ENCODE measurements around the gene POLR3H. TPM values are rescaled to one million over a fixed set of nuclear protein-coding genes. Genes with fewer than 3 reads are reported as not detected.

POLR3H gene
- polyA plus RNA-seq, 1 donor (not counting 4 experiments of a cell fraction or from before 2014, with no cell fraction given): 44.7 TPM

- H3K4me1 ChIP-seq (ENCODE audit: control insufficient read depth, extremely low read depth, insufficient read depth, low read length): no peaks in the 10 kb centered on the region
- no peak overlapping the region for H3K4me3 ChIP-seq (ENCODE audit: control insufficient read depth in 2 of 3, extremely low read depth in 1 of 3, insufficient read depth in 2 of 3, low read depth in 1 of 3, low read length in 3 of 3)
- dilution Hi-C loops (cut with MboI; ENCODE audit: extremely low pct_ligation_motif_present, low sequenced_read_pairs): no loop called here
- H3K36me3 ChIP-seq (ENCODE audit: control insufficient read depth in 2 of 2, extremely low read depth in 1 of 2, insufficient read depth in 2 of 2, low read length in 2 of 2): peaks cover 42 to 55% of the 10 kb centered on the region in 2 experiments
- H3K27me3 ChIP-seq (ENCODE audit: control insufficient read depth, extremely low read depth, insufficient read depth, low read length): no peaks in the 10 kb centered on the region
- no peak overlapping the region for H3K4me2 ChIP-seq (ENCODE audit: control insufficient read depth, extremely low read depth, insufficient read depth, low read depth, low read length)
- no peak overlapping the region for H3K9ac ChIP-seq (ENCODE audit: control insufficient read depth, extremely low read depth, insufficient read depth, low read length)
- H2AFZ ChIP-seq (ENCODE audit: control insufficient read depth, low read length): no peak overlapping the region
- H3K79me2 ChIP-seq (ENCODE audit: control insufficient read depth, insufficient read depth, low read length): peaks cover 8% of the 10 kb centered on the region
- DNase-seq (ENCODE audit: low read depth, low spot score): no peak
- no peak for TF ChIP-seq CTCF (optimal IDR thresholded peaks at IDR 0.05 in 1 of 3, IDR thresholded peaks at IDR 0.05 in 1 of 3, conservative IDR thresholded peaks at IDR 0.05 in 1 of 3; ENCODE audit: extremely low read depth in 1 of 3, insufficient read depth in 2 of 3, low read length in 3 of 3)
- TF ChIP-seq EZH2 (IDR thresholded peaks at IDR 0.05; ENCODE audit: low read length): no peak
- H3K9me1 ChIP-seq (ENCODE audit: control insufficient read depth, extremely low read depth, insufficient read depth, low read length): peaks cover 3% of the 10 kb centered on the region
- FAIRE-seq: no peak
- H3K27ac ChIP-seq (ENCODE audit: control insufficient read depth, insufficient read depth, low read length): no peak overlapping the region
- H3K9me3 ChIP-seq (ENCODE audit: control insufficient read depth, low read depth, low read length): no peaks in the 10 kb centered on the region
- H4K20me1 ChIP-seq (ENCODE audit: control insufficient read depth, extremely low read depth, insufficient read depth, low read length): peaks cover 2% of the 10 kb centered on the region
Observed at GRCh38 chr22:41526226-41526829, 17.9 kb downstream of the POLR3H start.

- Histone ChIP-seq H3K9me1 (ENCODE audit: control insufficient read depth, extremely low read depth, insufficient read depth, low read length) (peaks cover 3% of the 10 kb centered on the region), H3K4me1 (ENCODE audit: control insufficient read depth, extremely low read depth, insufficient read depth, low read length) (no peaks in the 10 kb centered on the region), H4K20me1 (ENCODE audit: control insufficient read depth, extremely low read depth, insufficient read depth, low read length) (no peaks in the 10 kb centered on the region), H3K36me3 (ENCODE audit: control insufficient read depth in 2 of 2, extremely low read depth in 1 of 2, insufficient read depth in 2 of 2, low read length in 2 of 2) (peaks cover 40 to 52% of the 10 kb centered on the region in 2 experiments), H3K27me3 (ENCODE audit: control insufficient read depth, extremely low read depth, insufficient read depth, low read length) (no peaks in the 10 kb centered on the region), H3K4me3 (ENCODE audit: control insufficient read depth in 2 of 3, extremely low read depth in 1 of 3, insufficient read depth in 2 of 3, low read depth in 1 of 3, low read length in 3 of 3) (no peak overlapping the region), H3K4me2 (ENCODE audit: control insufficient read depth, extremely low read depth, insufficient read depth, low read depth, low read length) (no peak overlapping the region), H3K27ac (ENCODE audit: control insufficient read depth, insufficient read depth, low read length) (no peak overlapping the region), H3K79me2 (ENCODE audit: control insufficient read depth, insufficient read depth, low read length) (peaks cover 2% of the 10 kb centered on the region), H2AFZ (ENCODE audit: control insufficient read depth, low read length) (no peak overlapping the region), H3K9me3 (ENCODE audit: control insufficient read depth, low read depth, low read length) (no peaks in the 10 kb centered on the region), H3K9ac (ENCODE audit: control insufficient read depth, extremely low read depth, insufficient read depth, low read length) (no peak overlapping the region)
- no peak for TF ChIP-seq EZH2 (IDR thresholded peaks at IDR 0.05; ENCODE audit: low read length)
- TF ChIP-seq CTCF (optimal IDR thresholded peaks at IDR 0.05 in 1 of 3, IDR thresholded peaks at IDR 0.05 in 1 of 3, conservative IDR thresholded peaks at IDR 0.05 in 1 of 3; ENCODE audit: extremely low read depth in 1 of 3, insufficient read depth in 2 of 3, low read length in 3 of 3): no peak
- DNase-seq (ENCODE audit: low read depth, low spot score) (no peak), FAIRE-seq (no peak)
- dilution Hi-C loops (cut with MboI; ENCODE audit: extremely low pct_ligation_motif_present, low sequenced_read_pairs): no loop called here
Observed at GRCh38 chr22:41525450-41526225, 18.6 kb downstream of the POLR3H start.
